Muscle layer of colon (tissue), 2 donors: Measurements from ENCODE around the gene RYR2.

Source experiments
- H3K27ac ChIP-seq: one replicate; pipeline ENCODE4 v1.7.0; 2013; ENCODE audit warnings: low read depth, mild to moderate bottlenecking, low read length, moderate library complexity
- H3K27me3 ChIP-seq, 2 donors: one replicate each; pipeline ENCODE4 v1.7.0; 2013; ENCODE audit warnings: low read length in 2 of 2, mild to moderate bottlenecking in 2 of 2; ENCODE audit not compliant: insufficient read depth in 2 of 2, control insufficient read depth in 1 of 2
- H3K36me3 ChIP-seq: one replicate; pipeline ENCODE4 v1.7.0; 2013; ENCODE audit warnings: mild to moderate bottlenecking, low read length; ENCODE audit not compliant: insufficient read depth
- H3K4me1 ChIP-seq: one replicate; pipeline ENCODE4 v1.7.0; 2013; ENCODE audit warnings: mild to moderate bottlenecking, low read length; ENCODE audit not compliant: insufficient read depth
- H3K4me3 ChIP-seq, 2 donors: one replicate each; pipeline ENCODE4 v1.7.0; 2013; ENCODE audit warnings: low read length in 2 of 2, low read depth in 1 of 2, mild to moderate bottlenecking in 1 of 2, moderate library complexity in 1 of 2
- H3K9ac ChIP-seq: one replicate; pipeline ENCODE4 v1.7.0; 2013; ENCODE audit warnings: low read length
- H3K9me3 ChIP-seq: one replicate; pipeline ENCODE4 v1.7.0; 2013; ENCODE audit warnings: mild to moderate bottlenecking, low read length
- donor health status: abdominal sarcoma.
- donor health status: Adenocarcinoma of cecum.

RYR2 gene

GRCh38 chr1:237316352-237316751, 274.4 kb downstream of the RYR2 start:
- Histone ChIP-seq H3K9me3 (no peaks in the 10 kb centered on the region), H3K4me3 (no peak overlapping the region), H3K27me3 (no peaks in the 10 kb centered on the region), H3K27ac (no peak overlapping the region), H3K36me3 (no peaks in the 10 kb centered on the region), H3K9ac (no peak overlapping the region), H3K4me1 (peaks cover 8% of the 10 kb centered on the region)

- no peaks in the 10 kb centered on the region for H3K9me3 ChIP-seq
- no peaks in the 10 kb centered on the region for H3K27me3 ChIP-seq
- H3K4me3 ChIP-seq = no peak overlapping the region
- no peaks in the 10 kb centered on the region for H3K36me3 ChIP-seq
- H3K9ac ChIP-seq = no peak overlapping the region
- H3K27ac ChIP-seq = no peak overlapping the region
- H3K4me1 ChIP-seq = peaks cover 8% of the 10 kb centered on the region
Observed at GRCh38 chr1:237318748-237319147, 276.8 kb downstream of the RYR2 start.

GRCh38 chr1:237320890-237321289, 278.9 kb downstream of the RYR2 start:
- Histone ChIP-seq H3K27ac (no peak overlapping the region), H3K36me3 (no peaks in the 10 kb centered on the region), H3K9me3 (no peaks in the 10 kb centered on the region), H3K27me3 (no peaks in the 10 kb centered on the region), H3K9ac (no peak overlapping the region), H3K4me1 (peaks cover 8% of the 10 kb centered on the region), H3K4me3 (no peak overlapping the region)

- no peaks in the 10 kb centered on the region for H3K36me3 ChIP-seq
- H3K4me3 ChIP-seq = no peak overlapping the region
- H3K27ac ChIP-seq = no peak overlapping the region
- H3K27me3 ChIP-seq = no peaks in the 10 kb centered on the region
- H3K9ac ChIP-seq = no peak overlapping the region
- H3K9me3 ChIP-seq = no peaks in the 10 kb centered on the region
- H3K4me1 ChIP-seq = no peaks in the 10 kb centered on the region
Observed at GRCh38 chr1:237324226-237324625, 282.2 kb downstream of the RYR2 start.

- no peak overlapping the region for H3K4me3 ChIP-seq
- H3K4me1 ChIP-seq = no peaks in the 10 kb centered on the region
- H3K9me3 ChIP-seq = no peaks in the 10 kb centered on the region
- H3K27me3 ChIP-seq = no peaks in the 10 kb centered on the region
- H3K27ac ChIP-seq = no peak overlapping the region
- H3K9ac ChIP-seq = no peak overlapping the region
- H3K36me3 ChIP-seq = no peaks in the 10 kb centered on the region
Observed at GRCh38 chr1:237327061-237327460, 285.1 kb downstream of the RYR2 start.

- Histone ChIP-seq H3K4me1 (no peaks in the 10 kb centered on the region), H3K9me3 (no peaks in the 10 kb centered on the region), H3K9ac (no peak overlapping the region), H3K4me3 (no peak overlapping the region), H3K36me3 (no peaks in the 10 kb centered on the region), H3K27me3 (no peaks in the 10 kb centered on the region), H3K27ac (no peak overlapping the region)
Observed at GRCh38 chr1:237340892-237341291, 298.9 kb downstream of the RYR2 start.

GRCh38 chr1:237341391-237341790, 299.4 kb downstream of the RYR2 start:
- no peak overlapping the region for H3K27ac ChIP-seq
- no peak overlapping the region for H3K9ac ChIP-seq
- no peak overlapping the region for H3K4me3 ChIP-seq
- H3K4me1 ChIP-seq = no peaks in the 10 kb centered on the region
- H3K9me3 ChIP-seq = no peaks in the 10 kb centered on the region
- no peaks in the 10 kb centered on the region for H3K27me3 ChIP-seq
- no peaks in the 10 kb centered on the region for H3K36me3 ChIP-seq

- Histone ChIP-seq H3K4me3 (no peak overlapping the region), H3K9ac (no peak overlapping the region), H3K36me3 (no peaks in the 10 kb centered on the region), H3K27me3 (no peaks in the 10 kb centered on the region), H3K4me1 (no peaks in the 10 kb centered on the region), H3K9me3 (no peaks in the 10 kb centered on the region), H3K27ac (no peak overlapping the region)
Observed at GRCh38 chr1:237342730-237343129, 300.7 kb downstream of the RYR2 start.

- Histone ChIP-seq H3K27ac (no peak overlapping the region), H3K4me3 (no peak overlapping the region), H3K4me1 (no peaks in the 10 kb centered on the region), H3K9me3 (no peaks in the 10 kb centered on the region), H3K36me3 (no peaks in the 10 kb centered on the region), H3K9ac (no peak overlapping the region), H3K27me3 (no peaks in the 10 kb centered on the region)
Observed at GRCh38 chr1:237352747-237353146, 310.8 kb downstream of the RYR2 start.

GRCh38 chr1:237353918-237354317, 311.9 kb downstream of the RYR2 start:
- H3K4me3 ChIP-seq = no peak overlapping the region
- H3K9me3 ChIP-seq = no peaks in the 10 kb centered on the region
- H3K9ac ChIP-seq = no peak overlapping the region
- no peak overlapping the region for H3K27ac ChIP-seq
- no peaks in the 10 kb centered on the region for H3K4me1 ChIP-seq
- H3K36me3 ChIP-seq = no peaks in the 10 kb centered on the region
- no peaks in the 10 kb centered on the region for H3K27me3 ChIP-seq

- Histone ChIP-seq H3K9ac (no peak overlapping the region), H3K9me3 (no peaks in the 10 kb centered on the region), H3K4me3 (no peak overlapping the region), H3K4me1 (no peaks in the 10 kb centered on the region), H3K27me3 (no peaks in the 10 kb centered on the region), H3K36me3 (no peaks in the 10 kb centered on the region), H3K27ac (no peak overlapping the region)
Observed at GRCh38 chr1:237355022-237355421, 313.0 kb downstream of the RYR2 start.

- H3K4me1 ChIP-seq = no peaks in the 10 kb centered on the region
- no peak overlapping the region for H3K27ac ChIP-seq
- no peak overlapping the region for H3K9ac ChIP-seq
- H3K4me3 ChIP-seq = no peak overlapping the region
- H3K9me3 ChIP-seq = no peaks in the 10 kb centered on the region
- no peaks in the 10 kb centered on the region for H3K36me3 ChIP-seq
- H3K27me3 ChIP-seq = no peaks in the 10 kb centered on the region
Observed at GRCh38 chr1:237358555-237358954, 316.6 kb downstream of the RYR2 start.
